Epithelial cell of esophagus (primary cell): ENCODE measurements around the gene C11orf21.

Source experiments
- DNase-seq: peaks from one replicate; pipeline ENCODE4 v3.0.0; 2010; ENCODE audit warnings: low read depth
- H3K4me3 ChIP-seq: 2 replicates; pipeline ENCODE4 v1.5.1; 2011; ENCODE audit warnings: mild to moderate bottlenecking, low read length, control low read depth
- TF ChIP-seq, protein P1 (sequence below): IDR thresholded peaks from 2 replicates; pipeline ENCODE4 v1.5.1; 2011; ENCODE audit warnings: low read depth, mild to moderate bottlenecking, low read length, control low read depth, inconsistent platforms; ENCODE audit not compliant: insufficient read depth; ENCODE audit errors: missing control alignments

Gene C11orf21

DNA sequence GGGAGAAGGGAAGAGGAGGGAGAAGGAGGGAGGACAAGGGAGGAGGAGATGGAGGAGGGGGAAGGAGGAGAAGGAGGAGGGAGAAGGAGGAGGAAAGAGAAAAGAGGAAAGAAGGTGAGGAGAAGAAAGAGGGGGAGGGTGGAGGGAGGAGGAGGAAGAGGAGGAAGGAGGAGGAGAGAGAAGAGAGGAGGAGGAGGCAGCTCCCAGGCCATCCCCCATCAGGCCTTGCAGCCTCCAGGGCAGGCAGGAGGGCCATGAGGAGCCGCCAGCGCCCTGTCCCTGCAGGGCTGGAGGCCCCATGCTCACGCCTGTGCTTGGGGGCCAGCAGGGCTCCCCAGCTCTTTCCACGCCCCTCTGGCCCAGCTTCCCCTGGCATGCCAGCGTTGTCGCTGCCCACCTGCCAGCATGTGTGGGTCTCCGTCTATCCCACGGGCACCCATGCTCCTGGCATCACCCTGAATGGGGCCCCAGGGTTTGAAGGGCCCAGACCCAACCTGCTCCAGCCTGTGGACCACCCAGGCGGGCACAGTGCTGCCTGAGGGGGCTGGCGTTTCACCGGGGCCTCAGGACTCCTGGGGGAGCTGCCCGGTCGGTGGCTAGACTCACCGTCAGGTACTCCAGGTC lies 5.3 kb upstream of the C11orf21 start:
- no peak for DNase-seq
- no peak overlapping the region for H3K4me3 ChIP-seq
- TF ChIP-seq, protein P1, sequence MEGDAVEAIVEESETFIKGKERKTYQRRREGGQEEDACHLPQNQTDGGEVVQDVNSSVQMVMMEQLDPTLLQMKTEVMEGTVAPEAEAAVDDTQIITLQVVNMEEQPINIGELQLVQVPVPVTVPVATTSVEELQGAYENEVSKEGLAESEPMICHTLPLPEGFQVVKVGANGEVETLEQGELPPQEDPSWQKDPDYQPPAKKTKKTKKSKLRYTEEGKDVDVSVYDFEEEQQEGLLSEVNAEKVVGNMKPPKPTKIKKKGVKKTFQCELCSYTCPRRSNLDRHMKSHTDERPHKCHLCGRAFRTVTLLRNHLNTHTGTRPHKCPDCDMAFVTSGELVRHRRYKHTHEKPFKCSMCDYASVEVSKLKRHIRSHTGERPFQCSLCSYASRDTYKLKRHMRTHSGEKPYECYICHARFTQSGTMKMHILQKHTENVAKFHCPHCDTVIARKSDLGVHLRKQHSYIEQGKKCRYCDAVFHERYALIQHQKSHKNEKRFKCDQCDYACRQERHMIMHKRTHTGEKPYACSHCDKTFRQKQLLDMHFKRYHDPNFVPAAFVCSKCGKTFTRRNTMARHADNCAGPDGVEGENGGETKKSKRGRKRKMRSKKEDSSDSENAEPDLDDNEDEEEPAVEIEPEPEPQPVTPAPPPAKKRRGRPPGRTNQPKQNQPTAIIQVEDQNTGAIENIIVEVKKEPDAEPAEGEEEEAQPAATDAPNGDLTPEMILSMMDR = no peak

DNA sequence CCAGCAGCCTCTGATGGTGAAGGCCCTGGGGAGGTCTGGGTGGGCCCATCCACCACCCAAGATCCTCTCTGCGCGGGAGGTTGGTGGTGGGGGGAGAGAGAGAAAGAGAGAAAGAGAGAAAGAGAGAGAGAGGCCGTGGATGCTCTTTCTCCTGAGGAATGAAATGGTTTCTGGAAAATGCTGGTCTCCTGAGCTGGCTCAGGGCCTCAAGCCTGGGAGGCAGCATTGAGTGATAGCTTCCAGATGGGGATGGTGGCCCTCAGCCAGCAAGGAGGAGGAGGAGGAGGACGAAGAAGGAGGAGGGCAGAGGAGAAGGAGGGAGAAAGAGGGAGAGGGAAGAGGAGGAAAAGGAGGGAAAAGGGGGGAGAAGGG lies 4.7 kb upstream of the C11orf21 start:
- no peak for DNase-seq
- TF ChIP-seq, protein P1 = no peak
- no peak overlapping the region for H3K4me3 ChIP-seq

DNA sequence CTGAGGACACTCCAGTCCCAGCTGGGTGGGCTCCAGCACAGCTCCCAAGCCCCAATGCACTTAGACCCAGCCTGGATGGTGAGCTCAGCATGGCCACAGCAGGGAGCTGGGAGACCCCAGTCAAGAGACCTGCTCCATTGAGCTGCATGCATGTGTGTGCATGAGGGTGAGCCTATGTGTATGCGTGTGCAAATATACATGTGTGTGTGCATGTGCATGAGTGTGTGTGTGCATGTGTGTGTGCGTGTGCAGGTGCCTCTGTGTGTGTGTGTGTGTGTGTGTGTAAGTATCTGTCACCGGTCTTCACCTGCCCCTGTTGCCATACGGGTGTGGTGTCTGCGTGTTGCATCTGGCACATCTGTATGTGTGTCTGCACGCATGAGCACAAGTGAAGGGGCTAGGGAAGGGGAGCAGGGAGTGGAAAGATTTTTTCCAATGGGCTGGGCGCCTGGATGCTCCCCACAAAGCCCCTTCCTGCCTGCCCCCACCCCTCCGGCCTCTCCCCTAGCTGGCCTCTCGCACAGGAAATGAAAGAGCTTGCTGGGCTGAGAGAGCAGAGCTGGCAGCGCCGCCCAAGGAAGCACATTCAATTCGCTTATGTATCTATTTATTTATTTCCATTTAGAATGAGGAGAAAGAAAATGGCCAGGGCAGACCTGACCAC lies 4.2 kb upstream of the C11orf21 start:
- DNase-seq = no peak
- H3K4me3 ChIP-seq = no peak overlapping the region
- TF ChIP-seq, protein P1 = no peak

DNA sequence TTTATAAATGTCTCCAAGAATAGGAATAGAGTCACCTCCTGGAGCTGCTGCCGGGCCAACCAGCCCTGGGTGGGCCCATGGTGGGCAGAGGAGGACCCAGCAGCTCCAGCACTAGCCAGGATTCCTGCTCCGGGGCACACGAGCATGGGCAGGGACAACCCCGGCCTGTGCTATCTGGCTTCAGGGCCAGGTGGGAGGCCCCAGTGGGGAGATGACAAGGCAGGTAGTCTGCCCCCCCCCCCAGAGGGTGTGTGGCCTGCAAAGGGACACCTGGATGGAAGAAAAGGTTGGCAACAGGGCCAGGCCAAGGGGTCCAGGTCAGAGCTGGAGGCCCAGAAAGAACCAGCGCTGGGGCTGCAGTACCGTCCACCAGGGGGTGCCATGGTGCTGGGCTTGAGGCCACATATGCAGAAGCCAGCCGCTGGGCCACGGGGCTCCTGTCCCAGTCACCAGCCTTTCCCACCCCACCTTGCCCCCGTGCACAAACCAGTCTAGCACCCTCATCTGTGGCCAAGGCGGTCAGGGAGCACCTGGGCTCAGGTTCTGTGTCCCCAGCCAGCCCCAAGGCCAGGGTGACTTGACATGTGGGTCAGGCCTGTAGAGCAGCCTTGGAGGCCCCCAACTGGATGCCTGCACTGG lies 3.5 kb upstream of the C11orf21 start:
- TF ChIP-seq, protein P1 = peak; percentile 82
- peak; percentile 68 for DNase-seq
- H3K4me3 ChIP-seq = no peak overlapping the region

DNA sequence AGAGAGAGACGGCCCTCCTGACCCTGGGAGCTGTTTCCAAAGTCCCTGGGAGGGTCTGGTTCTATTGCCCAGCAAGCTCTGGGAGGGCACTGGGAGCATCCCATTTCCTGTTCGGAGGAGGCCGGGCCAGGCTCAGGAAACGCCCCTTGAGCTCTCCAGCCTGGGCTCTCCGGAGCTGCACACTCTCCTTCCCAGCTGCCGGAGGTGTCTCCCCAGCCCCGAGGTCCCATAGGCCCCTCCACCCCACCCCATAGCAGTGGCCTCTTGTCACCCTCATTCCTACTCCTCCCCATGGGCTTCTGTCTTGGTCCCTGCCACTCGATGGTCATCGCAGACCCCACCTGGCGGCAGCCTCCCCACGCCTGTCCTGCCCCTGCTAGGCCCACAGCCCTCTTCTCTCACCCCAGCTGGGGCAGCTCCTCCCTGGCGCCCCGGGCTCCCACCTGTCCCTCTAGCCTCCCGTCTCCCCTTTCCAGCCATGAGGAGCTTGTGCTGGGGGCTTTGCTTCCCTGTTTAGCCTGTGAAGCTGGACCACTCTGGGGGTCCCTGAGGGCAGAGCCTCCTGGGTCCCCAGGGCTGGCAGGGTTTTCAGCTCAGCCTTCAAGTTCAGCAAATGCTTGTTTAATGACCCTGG lies 2.9 kb upstream of the C11orf21 start:
- DNase-seq = no peak
- TF ChIP-seq, protein P1 = no peak
- no peak overlapping the region for H3K4me3 ChIP-seq

DNA sequence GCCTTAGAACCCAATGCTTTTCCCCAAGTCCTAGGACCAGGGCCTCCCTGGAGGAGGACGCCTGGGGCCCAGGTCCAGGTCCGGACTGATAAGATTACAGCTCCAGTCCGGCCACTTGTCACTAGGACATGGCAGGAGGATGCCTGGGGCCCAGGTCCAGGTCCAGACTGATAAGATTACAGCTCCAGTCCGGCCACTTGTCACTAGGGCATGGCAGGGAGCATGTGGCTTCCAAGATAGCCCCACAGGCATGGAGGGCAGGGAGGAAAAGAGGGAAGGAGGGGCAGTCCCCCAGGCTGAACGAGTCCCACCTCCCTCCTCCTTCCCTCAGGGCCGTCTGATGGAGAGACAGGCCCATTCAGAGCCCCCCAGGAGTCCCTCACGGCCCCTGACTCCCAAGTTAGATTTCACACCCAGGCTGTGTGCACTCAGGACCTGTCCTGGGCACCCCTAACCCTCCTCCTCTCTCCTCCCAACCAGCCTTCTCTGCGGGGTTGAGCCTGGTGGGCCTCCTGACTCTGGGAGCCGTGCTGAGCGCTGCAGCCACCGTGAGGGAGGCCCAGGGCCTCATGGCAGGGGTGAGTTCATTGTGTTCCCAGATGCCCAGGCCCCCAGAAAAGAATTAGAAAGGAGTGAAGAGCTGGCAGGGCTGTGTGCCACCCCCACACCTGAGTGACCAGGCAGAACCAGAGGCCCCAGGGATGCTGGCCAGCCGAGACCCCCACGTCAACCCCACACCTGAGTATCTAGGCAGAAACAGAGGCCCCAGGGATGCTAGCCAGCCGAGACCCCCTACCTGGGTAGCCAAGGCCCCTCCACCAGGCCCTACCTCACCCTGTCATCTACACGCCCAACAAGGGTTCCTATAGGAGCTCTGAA lies 2.1 kb upstream of the C11orf21 start:
- H3K4me3 ChIP-seq = no peak overlapping the region
- no peak for DNase-seq
- TF ChIP-seq, protein P1 = no peak
